ENCODE results near the gene GRM1.

GRCh38 chr6:146065690-146066089, 36.8 kb downstream of the GRM1 start:
- TF ChIP-seq CTCF (tag by site-specific recombination; IDR thresholded peaks at IDR 0.05) (no peak), ZNF654 (tag by site-specific recombination; IDR thresholded peaks at IDR 0.05; ENCODE audit: low read depth) (no peak)

Data from HEK293 (cell line).